GM10847 (cell line): Measurements from ENCODE around the gene PAX1.

Experiments
- POLR2A ChIP-seq: IDR thresholded peaks from 2 replicates; pipeline ENCODE4 v1.6.1; 2011; ENCODE audit not compliant: insufficient read length; ENCODE audit errors: extremely low read depth

Gene PAX1

GRCh38 chr20:21710863-21711431 lies 5.5 kb downstream of the PAX1 start:
- no peak for TF ChIP-seq POLR2A

- no peak for TF ChIP-seq POLR2A
These were observed 7.1 kb downstream of the PAX1 start for GRCh38 chr20:21712443-21713059.

GRCh38 chr20:21713470-21713869 lies 8.0 kb downstream of the PAX1 start:
- TF ChIP-seq POLR2A: no peak

- no peak for TF ChIP-seq POLR2A
These were observed 8.4 kb downstream of the PAX1 start for GRCh38 chr20:21713901-21714296.

- TF ChIP-seq POLR2A: no peak
These were observed 9.1 kb downstream of the PAX1 start for GRCh38 chr20:21714297-21715192.

GRCh38 chr20:21715193-21715881 lies 9.9 kb downstream of the PAX1 start:
- TF ChIP-seq POLR2A: no peak

- TF ChIP-seq POLR2A: no peak
These were observed 14.2 kb downstream of the PAX1 start for GRCh38 chr20:21719592-21720214.

- no peak for TF ChIP-seq POLR2A
These were observed 20.4 kb downstream of the PAX1 start for GRCh38 chr20:21725892-21726291.

GRCh38 chr20:21729316-21729715 lies 23.9 kb downstream of the PAX1 start:
- TF ChIP-seq POLR2A: no peak

GRCh38 chr20:21739161-21739560 lies 33.7 kb downstream of the PAX1 start:
- TF ChIP-seq POLR2A: no peak

- no peak for TF ChIP-seq POLR2A
These were observed 34.2 kb downstream of the PAX1 start for GRCh38 chr20:21739682-21740081.

- TF ChIP-seq POLR2A: no peak
These were observed 35.8 kb downstream of the PAX1 start for GRCh38 chr20:21741266-21741665.

- no peak for TF ChIP-seq POLR2A
These were observed 57.2 kb downstream of the PAX1 start for GRCh38 chr20:21762646-21763045.

GRCh38 chr20:21767200-21767738 lies 61.8 kb downstream of the PAX1 start:
- no peak for TF ChIP-seq POLR2A

- no peak for TF ChIP-seq POLR2A
These were observed 62.3 kb downstream of the PAX1 start for GRCh38 chr20:21767739-21768223.
